SJSA1 (cell line): ENCODE results near the gene RALGPS1. TPM values are rescaled to one million over a fixed set of nuclear protein-coding genes. Genes with fewer than 3 reads are reported as not detected.
"Not testable (repeated sequence)": the region's sequence is repeated elsewhere in the genome, so short reads cannot be mapped to it uniquely, and the experiment has no call there.

Experiments used
- DNase-seq, 2 experiments: peaks; one replicate each; pipeline ENCODE4 v3.0.0-alpha.2; 2015 to 2020; ENCODE audit warnings: low spot score in 2 of 2, low read depth in 1 of 2
- H3K27ac ChIP-seq: fragments of 250-450 bp; sonication (Bioruptor Pico); 2 replicates; pipeline ENCODE4 v1.5.1; 2020; ENCODE audit warnings: mild to moderate bottlenecking, moderate library complexity
- H3K27me3 ChIP-seq: fragments of 250-450 bp; sonication (Bioruptor Pico); replicated peaks from 2 replicates; pipeline ENCODE4 v1.5.1; 2020; ENCODE audit warnings: mild to moderate bottlenecking, moderate library complexity
- H3K36me3 ChIP-seq: fragments of 250-450 bp; sonication (Bioruptor Pico); 2 replicates; pipeline ENCODE4 v1.5.1; 2020; ENCODE audit warnings: mild to moderate bottlenecking
- H3K4me1 ChIP-seq: fragments of 250-450 bp; sonication (Bioruptor Pico); replicated peaks from 2 replicates; pipeline ENCODE4 v1.6.1; 2021; ENCODE audit warnings: mild to moderate bottlenecking
- H3K4me3 ChIP-seq: fragments of 250-450 bp; sonication (Bioruptor Pico); 2 replicates; pipeline ENCODE4 v1.5.1; 2020; ENCODE audit warnings: mild to moderate bottlenecking
- H3K9me3 ChIP-seq: fragments of 250-450 bp; sonication (Bioruptor Pico); replicated peaks from 2 replicates; pipeline ENCODE4 v1.5.1; 2020; ENCODE audit warnings: mild to moderate bottlenecking
- total RNA-seq: library from RNA; depleted of rRNA; stranded (reverse); fragments of >200 nt; shearing (Covaris generic); gene quantifications from 2 replicates; pipeline ENCODE4 v1.2.3, GENCODE V29; 2014

RALGPS1 gene
- total RNA-seq, 1 experiment from 2014 or later = 2.4 TPM

GRCh38 chr9:126999315-127000068 lies 84.9 kb downstream of the RALGPS1 start:
- Histone ChIP-seq H3K36me3 (no peaks in the 10 kb centered on the region), H3K9me3 (no peaks in the 10 kb centered on the region), H3K27ac (no peak overlapping the region), H3K27me3 (no peaks in the 10 kb centered on the region), H3K4me1 (no peaks in the 10 kb centered on the region), H3K4me3 (no peak overlapping the region)
- no peak for DNase-seq

DNA sequence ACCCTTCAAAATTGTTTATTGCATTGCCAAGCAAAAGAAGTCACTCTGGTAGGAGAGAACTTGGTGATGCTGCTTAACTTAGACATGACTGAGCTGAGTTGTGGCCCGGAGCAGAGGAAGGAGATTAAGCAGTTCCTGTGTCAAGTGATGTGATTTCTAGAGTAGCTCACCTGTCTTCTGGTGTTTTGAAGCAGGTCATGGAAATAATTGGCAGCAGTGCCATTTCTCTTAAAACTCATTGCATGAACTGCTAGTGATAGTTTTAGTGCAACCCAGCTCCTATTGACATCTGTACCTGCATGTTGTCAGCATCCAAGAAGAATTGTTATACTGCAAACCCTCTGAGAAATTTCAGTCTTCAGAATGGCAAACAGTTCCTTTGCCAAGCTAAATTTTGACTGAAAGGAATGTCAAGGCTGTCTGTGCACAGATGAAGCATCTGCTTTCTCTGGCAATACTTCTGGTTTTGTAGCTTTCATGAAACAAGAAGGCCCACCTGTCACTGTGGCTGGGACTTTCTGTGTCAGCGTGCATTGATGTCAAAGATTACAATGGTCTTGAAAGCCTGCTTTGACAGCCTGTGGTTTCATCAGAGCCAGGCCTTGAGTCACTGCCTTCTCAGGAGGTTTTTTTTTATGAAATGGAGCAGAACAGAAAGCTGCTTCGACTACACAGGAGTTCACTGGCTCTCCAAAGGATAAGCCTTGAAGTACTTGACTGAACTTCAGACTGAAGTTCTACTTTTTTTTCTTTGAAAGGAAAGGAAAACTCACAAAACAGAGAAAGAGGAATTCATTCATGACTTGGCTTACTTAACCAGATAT lies 90.6 kb downstream of the RALGPS1 start:
- DNase-seq = no peak
- no peaks in the 10 kb centered on the region for H3K27me3 ChIP-seq
- no peak overlapping the region for H3K4me3 ChIP-seq
- H3K4me1 ChIP-seq = no peaks in the 10 kb centered on the region
- H3K9me3 ChIP-seq = no peaks in the 10 kb centered on the region
- no peak overlapping the region for H3K27ac ChIP-seq
- H3K36me3 ChIP-seq = no peaks in the 10 kb centered on the region

GRCh38 chr9:127005770-127006314 lies 91.3 kb downstream of the RALGPS1 start:
- no peak overlapping the region for H3K27ac ChIP-seq
- H3K4me1 ChIP-seq = no peaks in the 10 kb centered on the region
- no peak overlapping the region for H3K4me3 ChIP-seq
- H3K27me3 ChIP-seq = no peaks in the 10 kb centered on the region
- DNase-seq = no peak
- H3K36me3 ChIP-seq = no peaks in the 10 kb centered on the region
- H3K9me3 ChIP-seq = no peaks in the 10 kb centered on the region

GRCh38 chr9:127007638-127008037 lies 93.1 kb downstream of the RALGPS1 start:
- H3K27ac ChIP-seq = no peak overlapping the region
- no peak for DNase-seq
- H3K9me3 ChIP-seq = no peaks in the 10 kb centered on the region

GRCh38 chr9:127008076-127008475 lies 93.5 kb downstream of the RALGPS1 start:
- Histone ChIP-seq H3K4me1 (no peaks in the 10 kb centered on the region), H3K27me3 (no peaks in the 10 kb centered on the region), H3K36me3 (no peaks in the 10 kb centered on the region), H3K27ac (no peak overlapping the region), H3K9me3 (no peaks in the 10 kb centered on the region), H3K4me3 (no peak overlapping the region)
- no peak for DNase-seq

More at GRCh38 chr9:127007638-127008037, 93.1 kb downstream of the RALGPS1 start:
- Histone ChIP-seq H3K36me3 (no peaks in the 10 kb centered on the region), H3K4me1 (no peaks in the 10 kb centered on the region), H3K27me3 (no peaks in the 10 kb centered on the region), H3K4me3 (no peak overlapping the region)

- H3K4me3 ChIP-seq = no peak overlapping the region
- no peaks in the 10 kb centered on the region for H3K4me1 ChIP-seq
- DNase-seq = no peak
- H3K27me3 ChIP-seq = no peaks in the 10 kb centered on the region; the same call in 1 of the 2 replicates
- no peak overlapping the region for H3K27ac ChIP-seq
- no peaks in the 10 kb centered on the region for H3K36me3 ChIP-seq
- no peaks in the 10 kb centered on the region for H3K9me3 ChIP-seq
Observed at GRCh38 chr9:127011772-127012171, 97.2 kb downstream of the RALGPS1 start.

DNA sequence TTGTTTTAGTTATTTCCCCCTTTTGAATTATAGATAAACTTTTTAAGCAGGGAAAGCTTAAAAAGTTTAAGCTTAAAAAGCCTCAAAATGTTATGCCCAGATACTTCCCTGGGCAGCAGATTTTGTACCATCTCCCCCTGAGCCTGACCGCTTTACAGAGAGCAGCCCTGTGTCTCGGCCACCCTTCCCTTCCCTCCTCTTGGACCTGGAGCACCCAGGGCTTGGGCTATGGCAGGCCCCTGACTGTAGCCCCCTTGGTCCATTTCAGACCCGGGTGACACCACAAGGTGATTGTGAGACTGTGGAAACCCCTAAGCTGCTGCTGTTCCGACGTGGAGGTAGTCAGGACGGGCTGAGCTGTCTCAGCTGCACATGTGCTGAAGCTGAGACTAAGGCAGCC lies 97.7 kb downstream of the RALGPS1 start:
- Histone ChIP-seq H3K4me3 (no peak overlapping the region), H3K9me3 (no peaks in the 10 kb centered on the region), H3K36me3 (no peaks in the 10 kb centered on the region), H3K27me3 (no peaks in the 10 kb centered on the region; the same call in 1 of the 2 replicates), H3K27ac (no peak overlapping the region), H3K4me1 (no peaks in the 10 kb centered on the region)
- no peak for DNase-seq

- DNase-seq = no peak
- Histone ChIP-seq H3K9me3 (no peaks in the 10 kb centered on the region), H3K4me3 (no peak overlapping the region), H3K4me1 (no peaks in the 10 kb centered on the region), H3K27me3 (no peaks in the 10 kb centered on the region; the same call in 1 of the 2 replicates), H3K36me3 (no peaks in the 10 kb centered on the region), H3K27ac (no peak overlapping the region)
Observed at GRCh38 chr9:127013597-127013996, 99.0 kb downstream of the RALGPS1 start.

DNA sequence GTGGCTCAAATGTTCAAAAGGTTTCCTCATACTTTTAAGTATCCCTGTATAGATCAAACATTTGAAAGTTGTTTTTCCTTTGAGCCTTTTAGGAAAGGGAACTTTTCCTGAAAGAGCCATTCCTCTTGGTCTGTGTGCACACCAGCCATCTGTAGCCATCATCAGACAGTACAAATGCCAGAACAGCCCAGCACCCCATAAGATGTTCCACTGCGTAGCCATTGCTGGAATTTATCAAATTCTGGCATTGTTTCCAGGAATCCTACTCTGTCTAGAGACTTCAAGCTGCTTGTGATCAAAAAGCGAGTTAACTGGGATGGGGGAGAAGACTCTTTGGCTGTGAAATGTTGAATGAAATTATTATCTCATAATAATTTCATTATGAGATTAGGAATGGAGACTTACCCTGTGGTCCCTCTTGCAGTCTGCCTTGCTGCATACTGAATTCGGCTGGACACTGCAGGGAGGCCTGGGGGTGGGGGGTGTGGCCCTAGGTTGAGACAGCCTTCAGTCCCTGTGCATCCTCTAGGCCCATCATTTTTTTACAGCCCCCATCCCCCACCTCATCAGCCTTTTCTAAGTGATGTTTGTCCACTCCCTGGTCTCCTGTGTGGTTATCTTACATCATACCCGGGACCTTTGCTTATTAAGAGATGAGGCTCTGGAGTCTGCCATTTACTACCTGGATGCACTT lies 99.8 kb downstream of the RALGPS1 start:
- H3K4me3 ChIP-seq = no peak overlapping the region
- no peak for DNase-seq
- no peaks in the 10 kb centered on the region for H3K9me3 ChIP-seq
- H3K36me3 ChIP-seq = no peaks in the 10 kb centered on the region
- H3K27me3 ChIP-seq = no peaks in the 10 kb centered on the region; the same call in 1 of the 2 replicates
- H3K27ac ChIP-seq = no peak overlapping the region
- no peaks in the 10 kb centered on the region for H3K4me1 ChIP-seq

GRCh38 chr9:127014910-127015540 lies 100.4 kb downstream of the RALGPS1 start:
- H3K4me3 ChIP-seq = no peak overlapping the region
- no peaks in the 10 kb centered on the region; the same call in 1 of the 2 replicates for H3K27me3 ChIP-seq
- DNase-seq = no peak
- no peaks in the 10 kb centered on the region for H3K4me1 ChIP-seq
- H3K27ac ChIP-seq = no peak overlapping the region
- H3K9me3 ChIP-seq = no peaks in the 10 kb centered on the region
- H3K36me3 ChIP-seq = no peaks in the 10 kb centered on the region

DNA sequence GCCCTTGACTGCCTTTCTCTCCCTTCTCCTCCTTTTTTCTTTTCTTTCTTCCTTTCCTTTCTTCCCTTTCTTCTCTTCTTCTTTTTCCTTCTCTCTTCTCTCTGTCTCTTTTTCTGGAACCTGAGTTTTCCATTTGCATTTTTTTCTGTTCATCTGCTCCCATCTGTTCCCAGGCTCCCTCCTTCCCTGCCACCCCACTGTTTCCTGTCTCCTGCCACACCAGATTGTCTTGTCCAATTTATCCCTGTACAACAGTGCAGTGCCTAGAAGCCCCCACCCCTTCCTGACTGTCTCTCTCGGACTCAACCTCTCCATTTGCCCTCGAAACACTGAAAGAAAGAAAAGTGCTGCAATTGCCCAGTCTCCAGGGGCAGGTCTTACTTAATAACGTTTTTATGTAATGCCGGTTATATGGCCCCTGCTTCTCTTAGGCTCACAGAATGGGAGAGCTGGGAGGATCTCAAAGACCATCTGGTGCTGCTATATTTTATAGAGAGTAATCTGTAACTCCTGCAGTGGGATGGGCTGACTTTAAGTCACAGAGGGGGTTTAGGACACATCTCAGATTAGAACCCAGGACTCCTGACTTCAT lies 101.4 kb downstream of the RALGPS1 start:
- Histone ChIP-seq H3K27ac (no peak overlapping the region), H3K36me3 (no peaks in the 10 kb centered on the region), H3K27me3 (no peaks in the 10 kb centered on the region; the same call in 1 of the 2 replicates), H3K4me1 (no peaks in the 10 kb centered on the region), H3K9me3 (no peaks in the 10 kb centered on the region), H3K4me3 (no peak overlapping the region)
- no peak for DNase-seq

DNA sequence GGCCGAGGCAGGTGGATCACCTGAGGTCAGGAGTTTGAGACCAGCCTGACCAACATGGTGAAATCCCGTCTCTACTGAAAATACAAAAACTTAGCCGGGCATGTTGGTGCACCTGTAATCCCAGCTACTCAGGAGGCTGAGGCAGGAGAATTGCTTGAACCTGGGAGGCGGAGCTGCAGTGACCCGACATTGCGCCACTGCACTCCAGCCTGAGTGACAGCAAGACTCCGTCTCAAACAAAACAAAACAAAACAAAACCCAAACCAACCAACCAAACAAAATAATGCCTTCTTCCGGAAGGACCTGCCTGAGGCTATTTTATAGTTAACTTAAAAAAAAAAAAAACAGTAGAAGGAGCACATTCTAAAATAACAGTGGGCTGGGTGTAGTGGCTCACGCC lies 103.4 kb downstream of the RALGPS1 start:
- not testable (repeated sequence) for H3K9me3 ChIP-seq, DNase-seq, H3K27me3 ChIP-seq, H3K4me3 ChIP-seq, H3K27ac ChIP-seq, H3K4me1 ChIP-seq, H3K36me3 ChIP-seq

DNA sequence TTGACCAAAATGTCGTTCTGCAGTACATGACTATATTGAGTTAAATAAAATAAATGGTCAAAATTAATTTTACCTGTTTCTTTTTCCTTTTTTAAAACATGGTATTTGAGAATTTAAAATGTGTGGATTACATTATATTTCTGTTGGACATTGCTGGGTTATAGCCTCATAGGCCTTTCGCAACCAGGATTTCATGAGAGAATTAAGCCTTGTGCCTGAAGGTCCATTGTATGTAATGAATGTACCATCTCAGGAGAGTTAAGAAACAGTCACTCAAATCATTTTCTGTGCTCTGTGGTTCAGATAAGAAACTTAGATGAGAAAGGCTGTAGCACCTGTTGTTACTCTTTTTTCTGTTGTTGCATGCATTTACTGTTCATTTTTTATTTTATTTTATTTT lies 104.4 kb downstream of the RALGPS1 start:
- DNase-seq = no peak
- no peaks in the 10 kb centered on the region for H3K36me3 ChIP-seq
- no peaks in the 10 kb centered on the region; the same call in 1 of the 2 replicates for H3K27me3 ChIP-seq
- no peak overlapping the region for H3K4me3 ChIP-seq
- H3K27ac ChIP-seq = no peak overlapping the region
- peaks cover 5% of the 10 kb centered on the region for H3K4me1 ChIP-seq
- H3K9me3 ChIP-seq = no peaks in the 10 kb centered on the region
